ENCODE results near the gene MTA2. TPM values are rescaled to one million over a fixed set of nuclear protein-coding genes. Genes with fewer than 3 reads are reported as not detected.

Gene MTA2
- polyA plus RNA-seq, 1 donor from 2014 or later, result 130 TPM

- no peaks in the 10 kb centered on the region for H3K9me2 ChIP-seq (ENCODE audit: insufficient read depth, low read length)
- peaks cover 7% of the 10 kb centered on the region for H3K36me3 ChIP-seq (ENCODE audit: insufficient read depth, low read length)
- H2AFZ ChIP-seq (ENCODE audit: low read depth, low read length), result peak overlapping the region; percentile 67
- H3K4me2 ChIP-seq (ENCODE audit: low read length), result peak overlapping the region; percentile 82
- TF ChIP-seq MXI1 (conservative IDR thresholded peaks at IDR 0.05; ENCODE audit: poor library complexity, severe bottlenecking), result no peak
- TF ChIP-seq CTCF (IDR thresholded peaks at IDR 0.05; ENCODE audit: poor library complexity, severe bottlenecking), result peak; percentile 12
- H3K4me3 ChIP-seq (ENCODE audit: low read length), result peak overlapping the region; percentile 81
- no peaks in the 10 kb centered on the region for H3K9me3 ChIP-seq (ENCODE audit: low read length)
- H3K9ac ChIP-seq (ENCODE audit: low read length), result peak overlapping the region; percentile 94
- no peaks in the 10 kb centered on the region for H3K27me3 ChIP-seq (ENCODE audit: insufficient read depth, low read depth, low read length)
- no peaks in the 10 kb centered on the region for H4K20me1 ChIP-seq (ENCODE audit: insufficient read depth)
- peaks cover 11% of the 10 kb centered on the region for H3K79me2 ChIP-seq (replicated peaks; ENCODE audit: insufficient read depth, low read length)
- H3F3A ChIP-seq (ENCODE audit: insufficient read depth, low read length, poor library complexity, severe bottlenecking), result peaks cover 7% of the 10 kb centered on the region
- H3K27ac ChIP-seq (ENCODE audit: low read length), result peak overlapping the region; percentile 96
Measured at GRCh38 chr11:62592146-62592815, 9.4 kb downstream of the MTA2 start.

- Histone ChIP-seq H3K27ac (ENCODE audit: low read length) (peak within 1 kb of the TSS; percentile 96), H2AFZ (ENCODE audit: low read depth, low read length) (peak within 1 kb of the TSS; percentile 67), H3F3A (ENCODE audit: insufficient read depth, low read length, poor library complexity, severe bottlenecking) (peaks cover 7% of the 10 kb centered on the region), H3K36me3 (ENCODE audit: insufficient read depth, low read length) (peaks cover 7% of the 10 kb centered on the region), H3K9me3 (ENCODE audit: low read length) (no peaks in the 10 kb centered on the region), H3K4me3 (ENCODE audit: low read length) (peak within 1 kb of the TSS; percentile 81), H3K9ac (ENCODE audit: low read length) (peak within 1 kb of the TSS; percentile 94), H3K4me2 (ENCODE audit: low read length) (peak within 1 kb of the TSS; percentile 82), H3K9me2 (ENCODE audit: insufficient read depth, low read length) (no peaks in the 10 kb centered on the region), H3K79me2 (replicated peaks; ENCODE audit: insufficient read depth, low read length) (peaks cover 9% of the 10 kb centered on the region), H4K20me1 (ENCODE audit: insufficient read depth) (no peaks in the 10 kb centered on the region), H3K27me3 (ENCODE audit: insufficient read depth, low read depth, low read length) (no peaks in the 10 kb centered on the region)
- TF ChIP-seq MXI1 (conservative IDR thresholded peaks at IDR 0.05; ENCODE audit: poor library complexity, severe bottlenecking) (peak; percentile 89), TAF1 (IDR thresholded peaks at IDR 0.05; ENCODE audit: low read depth) (peak; percentile 87), SMC3 (conservative IDR thresholded peaks at IDR 0.05; ENCODE audit: poor library complexity) (peak; percentile 37), REST (IDR thresholded peaks at IDR 0.05; ENCODE audit: borderline replicate concordance) (peak; percentile 80), EP300 (conservative IDR thresholded peaks at IDR 0.05; ENCODE audit: poor library complexity, severe bottlenecking) (peak; percentile 90), CTCF (IDR thresholded peaks at IDR 0.05; ENCODE audit: poor library complexity, severe bottlenecking) (peak; percentile 41), POLR2AphosphoS5 (IDR thresholded peaks at IDR 0.05) (peak; percentile 92), EZH2 (IDR thresholded peaks at IDR 0.05; ENCODE audit: borderline replicate concordance, insufficient read depth, low read length, poor library complexity, severe bottlenecking) (no peak), RAD21 (conservative IDR thresholded peaks at IDR 0.05) (peak; percentile 52)
Measured at GRCh38 chr11:62591448-62592145, 10.1 kb downstream of the MTA2 start, which contains the start of gene TUT1. Gene TUT1 (minus strand): TSS chr11:62591523. CDS start chr11:62591485, 38 bp downstream.
